ENCODE results near the gene PRSS27. TPM values are rescaled to one million over a fixed set of nuclear protein-coding genes. Genes with fewer than 3 reads are reported as not detected.
A peak's percentile ranks its signal among the peaks of the same experiment; 100 is the strongest.
"Not testable (repeated sequence)": the region's sequence is repeated elsewhere in the genome, so short reads cannot be mapped to it uniquely, and the experiment has no call there.

PRSS27 gene
- total RNA-seq, 1 donor from 2014 or later = 6.6 TPM

DNA sequence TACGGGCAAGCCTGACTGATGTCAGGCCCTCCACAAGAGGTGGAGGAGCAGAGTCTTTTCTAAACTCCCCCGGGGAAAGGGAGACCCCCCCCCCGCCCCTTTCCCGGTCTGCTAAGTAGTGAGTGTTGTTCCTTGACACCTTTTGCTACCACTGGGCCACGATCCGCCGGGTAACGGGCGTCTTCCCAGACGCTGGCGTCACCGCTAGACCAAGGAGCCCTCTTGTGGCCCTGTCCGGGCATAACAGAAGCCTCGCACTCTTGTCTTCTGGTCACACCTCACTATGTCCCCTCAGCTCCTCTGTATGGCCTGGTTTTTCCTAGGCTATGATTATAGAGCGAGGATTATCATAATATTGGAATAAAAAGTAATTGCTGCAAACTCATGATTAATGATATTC, 50.0 kb downstream of the PRSS27 start:
- not testable (repeated sequence) for H3K27me3 Mint-ChIP-seq; H3K36me3 Mint-ChIP-seq (ENCODE audit: insufficient read depth); H3K4me3 Mint-ChIP-seq (ENCODE audit: low read depth); H3K9me3 Mint-ChIP-seq (ENCODE audit: low read depth); H3K27ac Mint-ChIP-seq
- DNase-seq (ENCODE audit: low spot score, unreplicated experiment) = peak; percentile 62
- H3K4me1 Mint-ChIP-seq (ENCODE audit: low read depth) = peaks cover 10% of the 10 kb centered on the region
- TF ChIP-seq, protein P1, sequence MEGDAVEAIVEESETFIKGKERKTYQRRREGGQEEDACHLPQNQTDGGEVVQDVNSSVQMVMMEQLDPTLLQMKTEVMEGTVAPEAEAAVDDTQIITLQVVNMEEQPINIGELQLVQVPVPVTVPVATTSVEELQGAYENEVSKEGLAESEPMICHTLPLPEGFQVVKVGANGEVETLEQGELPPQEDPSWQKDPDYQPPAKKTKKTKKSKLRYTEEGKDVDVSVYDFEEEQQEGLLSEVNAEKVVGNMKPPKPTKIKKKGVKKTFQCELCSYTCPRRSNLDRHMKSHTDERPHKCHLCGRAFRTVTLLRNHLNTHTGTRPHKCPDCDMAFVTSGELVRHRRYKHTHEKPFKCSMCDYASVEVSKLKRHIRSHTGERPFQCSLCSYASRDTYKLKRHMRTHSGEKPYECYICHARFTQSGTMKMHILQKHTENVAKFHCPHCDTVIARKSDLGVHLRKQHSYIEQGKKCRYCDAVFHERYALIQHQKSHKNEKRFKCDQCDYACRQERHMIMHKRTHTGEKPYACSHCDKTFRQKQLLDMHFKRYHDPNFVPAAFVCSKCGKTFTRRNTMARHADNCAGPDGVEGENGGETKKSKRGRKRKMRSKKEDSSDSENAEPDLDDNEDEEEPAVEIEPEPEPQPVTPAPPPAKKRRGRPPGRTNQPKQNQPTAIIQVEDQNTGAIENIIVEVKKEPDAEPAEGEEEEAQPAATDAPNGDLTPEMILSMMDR (IDR thresholded peaks at IDR 0.05; ENCODE audit: unreplicated experiment) = peak; percentile 71

DNA sequence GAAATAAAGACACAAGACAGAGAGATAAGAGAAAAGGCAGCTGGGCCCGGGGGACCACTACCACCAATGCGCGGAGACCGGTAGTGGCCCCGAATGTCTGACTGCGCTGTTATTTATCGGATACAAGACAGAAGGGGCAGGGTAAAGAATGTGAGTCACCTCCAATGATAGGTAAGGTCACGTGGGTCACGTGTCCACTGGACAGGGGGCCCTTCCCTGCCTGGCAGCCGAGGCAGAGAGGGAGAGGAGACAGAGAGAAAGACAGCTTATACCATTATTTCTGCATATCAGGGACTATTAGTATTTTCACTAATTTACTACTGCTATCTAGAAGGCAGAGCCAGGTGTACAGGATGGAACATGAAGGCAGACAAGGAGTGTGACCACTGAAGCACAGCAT, 50.4 kb downstream of the PRSS27 start:
- H3K27me3 Mint-ChIP-seq; H3K9me3 Mint-ChIP-seq (ENCODE audit: low read depth); H3K4me3 Mint-ChIP-seq (ENCODE audit: low read depth); H3K36me3 Mint-ChIP-seq (ENCODE audit: insufficient read depth); DNase-seq (ENCODE audit: low spot score, unreplicated experiment); H3K27ac Mint-ChIP-seq: not testable (repeated sequence)
- peaks cover 10% of the 10 kb centered on the region for H3K4me1 Mint-ChIP-seq (ENCODE audit: low read depth)

DNA sequence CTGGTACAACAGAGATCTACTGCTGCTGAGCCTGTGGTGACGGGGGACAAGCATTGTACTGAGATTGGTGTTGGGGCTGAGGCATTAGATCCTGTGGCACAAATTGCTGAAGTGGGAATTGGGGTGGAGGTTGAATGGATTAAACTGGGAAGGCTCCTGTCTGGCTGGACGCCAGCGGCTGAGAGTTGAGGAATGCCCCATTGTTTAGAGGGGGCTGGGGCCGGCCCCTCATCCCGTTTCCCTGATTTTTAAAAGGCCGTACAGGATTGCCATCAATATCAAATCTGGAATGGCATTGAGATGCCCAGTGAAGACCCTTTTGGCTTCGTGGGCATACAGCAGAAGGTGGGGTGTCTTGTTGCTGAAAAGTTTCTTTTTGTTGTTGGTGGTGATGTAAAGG, 53.4 kb downstream of the PRSS27 start:
- DNase-seq (ENCODE audit: low spot score, unreplicated experiment); H3K4me3 Mint-ChIP-seq (ENCODE audit: low read depth); H3K27me3 Mint-ChIP-seq; H3K36me3 Mint-ChIP-seq (ENCODE audit: insufficient read depth); H3K9me3 Mint-ChIP-seq (ENCODE audit: low read depth); H3K4me1 Mint-ChIP-seq (ENCODE audit: low read depth); H3K27ac Mint-ChIP-seq: not testable (repeated sequence)

DNA sequence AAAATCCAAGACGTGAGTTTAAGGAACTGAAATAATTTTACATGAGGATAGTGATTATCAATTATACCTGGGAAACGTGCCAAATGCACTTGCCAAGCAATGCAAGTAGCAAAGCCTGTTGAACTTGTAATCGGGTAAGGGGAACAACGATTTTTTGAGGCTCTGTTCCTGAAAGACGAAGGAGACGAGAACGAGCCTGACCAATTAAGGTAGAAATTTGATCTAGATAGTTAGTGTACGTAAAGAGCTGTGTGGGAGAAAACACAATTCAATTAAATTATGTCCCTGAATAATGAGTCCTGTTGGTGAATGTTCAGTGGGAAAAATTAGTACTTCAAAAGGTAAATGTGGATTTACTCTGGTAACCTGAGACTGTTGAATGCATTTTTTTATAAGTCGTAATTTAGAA, 55.4 kb downstream of the PRSS27 start:
- H3K27ac Mint-ChIP-seq = no peak overlapping the region
- no peaks in the 10 kb centered on the region for H3K9me3 Mint-ChIP-seq (ENCODE audit: low read depth)
- no peak for DNase-seq (ENCODE audit: low spot score, unreplicated experiment)
- H3K4me3 Mint-ChIP-seq (ENCODE audit: low read depth) = no peak overlapping the region
- H3K27me3 Mint-ChIP-seq = no peaks in the 10 kb centered on the region
- peaks cover 3% of the 10 kb centered on the region for H3K36me3 Mint-ChIP-seq (ENCODE audit: insufficient read depth)
- H3K4me1 Mint-ChIP-seq (ENCODE audit: low read depth) = peaks cover 5% of the 10 kb centered on the region
- TF ChIP-seq, protein P1 (IDR thresholded peaks at IDR 0.05; ENCODE audit: unreplicated experiment) = no peak

DNA sequence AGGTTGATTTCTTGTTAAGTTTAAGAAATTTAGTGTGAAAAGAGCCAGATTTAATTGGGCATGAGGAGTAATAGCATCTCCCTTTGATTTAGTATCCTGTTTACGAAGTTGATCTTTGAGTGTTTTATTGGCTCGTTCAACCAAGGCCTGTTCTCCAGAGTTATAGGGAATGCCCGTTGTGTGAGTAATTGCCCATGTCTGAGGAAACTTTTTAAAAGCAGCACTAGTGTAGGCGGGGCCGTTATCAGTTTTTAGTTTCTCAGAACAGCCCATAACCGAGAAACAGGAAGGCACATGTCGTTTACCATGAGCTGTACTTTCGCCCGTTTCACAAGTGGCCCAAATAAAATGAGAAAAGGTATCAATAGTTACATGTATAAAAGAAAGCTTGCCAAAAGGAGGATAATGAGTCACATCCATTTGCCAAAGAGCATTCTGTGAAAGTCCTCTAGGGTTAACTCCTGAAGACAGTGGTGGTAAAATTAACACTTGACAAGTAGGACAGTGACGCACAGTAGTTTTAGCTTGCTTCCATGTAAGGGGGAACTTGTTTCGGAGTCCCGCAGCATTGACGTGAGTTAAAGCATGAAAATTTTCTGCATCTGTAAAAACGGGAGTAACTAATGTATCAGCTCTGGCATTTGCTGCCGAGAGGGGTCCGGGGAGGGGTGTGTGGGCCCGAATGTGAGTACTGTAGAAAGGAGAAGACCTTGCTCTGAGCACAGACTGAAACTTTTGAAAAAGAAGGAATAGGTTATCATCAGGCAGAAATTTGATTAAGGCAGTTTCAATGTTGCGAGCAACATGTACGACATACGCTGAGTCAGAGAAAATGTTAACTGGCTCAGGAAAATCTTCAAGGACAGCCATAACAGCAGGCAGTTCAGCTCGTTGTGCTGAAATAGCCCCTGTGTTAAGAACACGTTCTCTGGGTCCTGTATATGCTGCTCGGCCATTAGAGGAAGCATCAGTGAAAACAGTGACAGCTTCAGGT, 56.2 kb downstream of the PRSS27 start:
- Mint-ChIP-seq H3K27me3 (no peaks in the 10 kb centered on the region), H3K4me1 (ENCODE audit: low read depth) (peaks cover 6% of the 10 kb centered on the region), H3K9me3 (ENCODE audit: low read depth) (no peaks in the 10 kb centered on the region), H3K36me3 (ENCODE audit: insufficient read depth) (peaks cover 3% of the 10 kb centered on the region), H3K4me3 (ENCODE audit: low read depth) (no peak overlapping the region), H3K27ac (no peak overlapping the region)
- TF ChIP-seq, protein P1 (IDR thresholded peaks at IDR 0.05; ENCODE audit: unreplicated experiment) = no peak
- no peak for DNase-seq (ENCODE audit: low spot score, unreplicated experiment)

Other genes starting within 250 kb of the PRSS27 start
- 2.4 and 2.5 TPM in 2 replicates for gene NTN3, start 248.9 kb downstream of the PRSS27 start, total RNA-seq
- gene TBC1D24, start 245.1 kb downstream of the PRSS27 start, total RNA-seq = 23.3 and 23.8 TPM in 2 replicates
- 158 and 169 TPM in 2 replicates for gene ATP6V0C, start 206.3 kb downstream of the PRSS27 start, total RNA-seq
- 38.7 and 40.8 TPM in 2 replicates for gene AMDHD2, start 199.9 kb downstream of the PRSS27 start, total RNA-seq
- gene CEMP1, start 188.8 kb downstream of the PRSS27 start, total RNA-seq = 0.58 and 0.62 TPM in 2 replicates
- gene PDPK1, start 182.2 kb downstream of the PRSS27 start, total RNA-seq = 45.0 and 45.1 TPM in 2 replicates
- gene KCTD5, start 37.7 kb downstream of the PRSS27 start, total RNA-seq = 21.4 and 24.5 TPM in 2 replicates
- 817 and 838 TPM in 2 replicates for gene SRRM2, start 32.4 kb upstream of the PRSS27 start, total RNA-seq
- 201 and 207 TPM in 2 replicates for gene ELOB, start 57.1 kb upstream of the PRSS27 start, total RNA-seq
- gene PRSS33, start 67.3 kb upstream of the PRSS27 start, total RNA-seq = 0.27 and 0.31 TPM in 2 replicates
- not detected in 2 replicates for gene PRSS41, start 78.2 kb upstream of the PRSS27 start, total RNA-seq
- not detected in 2 replicates for gene PRSS21, start 97.0 kb upstream of the PRSS27 start, total RNA-seq
- not detected in 2 replicates for gene ZG16B, start 110.1 kb upstream of the PRSS27 start, total RNA-seq
- gene PRSS22, start 137.9 kb upstream of the PRSS27 start, total RNA-seq = 23.3 and 25.9 TPM in 2 replicates
- 26.3 and 26.9 TPM in 2 replicates for gene FLYWCH2, start 163.0 kb upstream of the PRSS27 start, total RNA-seq
- 19.5 and 20.7 TPM in 2 replicates for gene FLYWCH1, start 191.7 kb upstream of the PRSS27 start, total RNA-seq
- gene KREMEN2, start 244.1 kb upstream of the PRSS27 start, total RNA-seq = 0.31 and 0.47 TPM in 2 replicates
- gene PAQR4, start 249.1 kb upstream of the PRSS27 start, total RNA-seq = 13.0 and 13.1 TPM in 2 replicates

Measured in progenitor cell of endocrine pancreas (in vitro differentiated cells).